ENCODE measurements around the gene RIT1. TPM values are rescaled to one million over a fixed set of nuclear protein-coding genes. Genes with fewer than 3 reads are reported as not detected.

RIT1 gene
- total RNA-seq, 1 experiment from 2014 or later, result 14.7 TPM

- intact Hi-C loops (cut with micrococcal nuclease), result loop anchor here (1.0 to 5.0 kb wide), 3 partner anchors 77 to 187 kb away; partner anchors contain the start of genes GON4L, LAMTOR2 and SYT11
- Histone ChIP-seq H3K4me3 (ENCODE audit: low read length) (peak within 1 kb of the TSS; percentile 80), H3K4me2 (ENCODE audit: low read length) (peak within 1 kb of the TSS; percentile 88), H3K36me3 (ENCODE audit: low read depth, low read length) (peaks cover 33% of the 10 kb centered on the region), H3K9ac (ENCODE audit: low read length) (peak within 1 kb of the TSS; percentile 97), H3F3A (ENCODE audit: low read length, unreplicated experiment) (peaks cover 21% of the 10 kb centered on the region), H3K9me2 (replicated peaks; ENCODE audit: low read length) (no peaks in the 10 kb centered on the region), H3K79me2 (ENCODE audit: low read length) (peaks cover 54% of the 10 kb centered on the region), H3K9me3 (ENCODE audit: low read length) (no peaks in the 10 kb centered on the region), H3K27me3 (ENCODE audit: low read length) (no peaks in the 10 kb centered on the region), H2AFZ (ENCODE audit: low read length) (peak within 1 kb of the TSS; percentile 79), H3K27ac (ENCODE audit: low read length) (peak within 1 kb of the TSS; percentile 79), H3K4me1 (ENCODE audit: insufficient read depth, low read length) (peaks cover 40% of the 10 kb centered on the region), H4K20me1 (ENCODE audit: low read length) (peaks cover 32% of the 10 kb centered on the region)
- POLR2A ChIA-PET (ENCODE audit: unreplicated experiment), result interaction anchor here (1.4 to 1.5 kb wide), 2 partner anchors 42 to 49 kb away, joined by 6 to 8 read pairs; no protein-coding TSS in a partner anchor
- CTCF ChIA-PET, result interaction anchor here (0.7 kb wide), 1 partner anchor 55 kb away, joined by 3 read pairs; no protein-coding TSS in a partner anchor
- DNase-seq (peak; percentile 100), ATAC-seq (peak; percentile 76)
- TF ChIP-seq EZH2phosphoT487 (IDR thresholded peaks at IDR 0.05; ENCODE audit: borderline replicate concordance, low read length), result no peak
- no TSS peak for BruUV-seq (replicated peaks)
These were observed 23.2 kb upstream of the RIT1 start, which contains the start of gene KHDC4 for GRCh38 chr1:155934097-155934935. KHDC4 (minus strand) TSS chr1:155934413; CDS start chr1:155934373, 40 bp downstream.

- BruUV-seq (replicated peaks), result no TSS peak
- peaks cover 35% of the 10 kb centered on the region for H3K36me3 ChIP-seq (ENCODE audit: low read depth, low read length)
These were observed 22.5 kb upstream of the RIT1 start for GRCh38 chr1:155933591-155934096.

DNA sequence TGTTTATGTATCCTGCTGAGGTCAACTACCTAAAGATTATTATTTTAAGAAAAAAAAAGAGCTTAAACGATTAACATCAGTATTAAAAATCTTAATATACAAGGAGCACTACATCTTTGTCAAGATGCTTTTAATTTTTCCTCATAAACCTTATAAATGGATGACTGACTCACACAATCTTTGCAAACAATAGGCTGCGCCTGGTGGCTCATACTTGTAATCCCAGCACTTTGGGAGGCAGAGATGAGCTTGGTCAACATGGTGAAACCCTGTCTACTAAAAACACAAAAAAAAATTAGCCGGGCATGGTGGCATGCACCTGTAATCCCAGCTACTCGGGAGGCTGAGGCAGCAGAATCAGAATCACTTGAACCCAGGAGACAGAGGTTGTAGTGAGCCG lies 21.3 kb upstream of the RIT1 start:
- ChIA-PET CTCF (interaction anchor here (0.9 to 1.1 kb wide), 2 partner anchors 39 to 57 kb away, joined by 3 read pairs; no protein-coding TSS in a partner anchor), POLR2A (ENCODE audit: unreplicated experiment) (interaction anchor here (0.7 to 1.5 kb wide), 3 partner anchors 44 to 820 kb away, joined by 4 to 6 read pairs (median 6); no protein-coding TSS in a partner anchor)
- Histone ChIP-seq H3K4me3 (ENCODE audit: low read length) (peak overlapping the region; percentile 80), H3K4me1 (ENCODE audit: insufficient read depth, low read length) (peaks cover 46% of the 10 kb centered on the region), H3K27me3 (ENCODE audit: low read length) (no peaks in the 10 kb centered on the region), H2AFZ (ENCODE audit: low read length) (no peak overlapping the region), H3K9ac (ENCODE audit: low read length) (peak overlapping the region; percentile 97; the same call in 1 of the 2 replicates), H3K4me2 (ENCODE audit: low read length) (peak overlapping the region; percentile 88), H4K20me1 (ENCODE audit: low read length) (peaks cover 41% of the 10 kb centered on the region), H3K79me2 (ENCODE audit: low read length) (peaks cover 72% of the 10 kb centered on the region), H3K27ac (ENCODE audit: low read length) (peak overlapping the region; percentile 79), H3K9me2 (replicated peaks; ENCODE audit: low read length) (no peaks in the 10 kb centered on the region), H3K36me3 (ENCODE audit: low read depth, low read length) (peaks cover 44% of the 10 kb centered on the region), H3K9me3 (ENCODE audit: low read length) (no peaks in the 10 kb centered on the region), H3F3A (ENCODE audit: low read length, unreplicated experiment) (peaks cover 21% of the 10 kb centered on the region)
- intact Hi-C loops (cut with micrococcal nuclease), result loop anchor here (5.0 kb wide), 2 partner anchors 75 to 185 kb away; partner anchors contain the start of genes GON4L and SYT11
- TF ChIP-seq, protein P1, sequence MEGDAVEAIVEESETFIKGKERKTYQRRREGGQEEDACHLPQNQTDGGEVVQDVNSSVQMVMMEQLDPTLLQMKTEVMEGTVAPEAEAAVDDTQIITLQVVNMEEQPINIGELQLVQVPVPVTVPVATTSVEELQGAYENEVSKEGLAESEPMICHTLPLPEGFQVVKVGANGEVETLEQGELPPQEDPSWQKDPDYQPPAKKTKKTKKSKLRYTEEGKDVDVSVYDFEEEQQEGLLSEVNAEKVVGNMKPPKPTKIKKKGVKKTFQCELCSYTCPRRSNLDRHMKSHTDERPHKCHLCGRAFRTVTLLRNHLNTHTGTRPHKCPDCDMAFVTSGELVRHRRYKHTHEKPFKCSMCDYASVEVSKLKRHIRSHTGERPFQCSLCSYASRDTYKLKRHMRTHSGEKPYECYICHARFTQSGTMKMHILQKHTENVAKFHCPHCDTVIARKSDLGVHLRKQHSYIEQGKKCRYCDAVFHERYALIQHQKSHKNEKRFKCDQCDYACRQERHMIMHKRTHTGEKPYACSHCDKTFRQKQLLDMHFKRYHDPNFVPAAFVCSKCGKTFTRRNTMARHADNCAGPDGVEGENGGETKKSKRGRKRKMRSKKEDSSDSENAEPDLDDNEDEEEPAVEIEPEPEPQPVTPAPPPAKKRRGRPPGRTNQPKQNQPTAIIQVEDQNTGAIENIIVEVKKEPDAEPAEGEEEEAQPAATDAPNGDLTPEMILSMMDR (conservative IDR thresholded peaks at IDR 0.05; ENCODE audit: low read depth, low read length), result no peak
- TF ChIP-seq EZH2phosphoT487 (IDR thresholded peaks at IDR 0.05; ENCODE audit: borderline replicate concordance, low read length) (no peak), EZH2 (IDR thresholded peaks at IDR 0.05; ENCODE audit: low read length, unreplicated experiment) (no peak)
- DNase-seq, result peak; percentile 78
- BruUV-seq (replicated peaks), result no TSS peak
- peak; percentile 30 for ATAC-seq

More at GRCh38 chr1:155933591-155934096, 22.5 kb upstream of the RIT1 start:
- Histone ChIP-seq H3K79me2 (ENCODE audit: low read length) (peaks cover 60% of the 10 kb centered on the region), H3K4me2 (ENCODE audit: low read length) (peak overlapping the region; percentile 88), H3K4me3 (ENCODE audit: low read length) (peak overlapping the region; percentile 80), H3K4me1 (ENCODE audit: insufficient read depth, low read length) (peaks cover 46% of the 10 kb centered on the region), H2AFZ (ENCODE audit: low read length) (peak overlapping the region; percentile 23), H3F3A (ENCODE audit: low read length, unreplicated experiment) (peaks cover 21% of the 10 kb centered on the region), H4K20me1 (ENCODE audit: low read length) (peaks cover 34% of the 10 kb centered on the region), H3K27ac (ENCODE audit: low read length) (peak overlapping the region; percentile 79), H3K9me2 (replicated peaks; ENCODE audit: low read length) (no peaks in the 10 kb centered on the region), H3K9me3 (ENCODE audit: low read length) (no peaks in the 10 kb centered on the region), H3K27me3 (ENCODE audit: low read length) (no peaks in the 10 kb centered on the region), H3K9ac (ENCODE audit: low read length) (peak overlapping the region; percentile 97)
- ChIA-PET CTCF (no interaction called here), POLR2A (ENCODE audit: unreplicated experiment) (interaction anchor here (1.5 kb wide), 1 partner anchor 42 kb away, joined by 6 read pairs; no protein-coding TSS in a partner anchor)
- intact Hi-C loops (cut with micrococcal nuclease), result loop anchor here (1.0 to 5.0 kb wide), 3 partner anchors 76 to 186 kb away; partner anchors contain the start of genes GON4L, LAMTOR2 and SYT11
- DNase-seq, result no peak
- no peak for ATAC-seq
- no peak for TF ChIP-seq EZH2 (IDR thresholded peaks at IDR 0.05; ENCODE audit: low read length, unreplicated experiment)
- TF ChIP-seq, protein P1 (conservative IDR thresholded peaks at IDR 0.05; ENCODE audit: low read depth, low read length), result no peak
- TF ChIP-seq EZH2phosphoT487 (IDR thresholded peaks at IDR 0.05; ENCODE audit: borderline replicate concordance, low read length), result no peak
